CD4-positive, alpha-beta T cell (primary cell): ENCODE measurements around the gene ACSL5. TPM values are rescaled to one million over a fixed set of nuclear protein-coding genes. Genes with fewer than 3 reads are reported as not detected.

Experiments
- ATAC-seq: fragments of 200-7000 bp; cut with Tn5 transposase; one replicate; pipeline ENCODE4 v1.10.0; 2022; ENCODE audit warnings: mild to moderate bottlenecking; ENCODE audit not compliant: poor library complexity
- CTCF ChIA-PET: fragments of 350-600 bp; sonication (Branson Sonifier 250); formaldehyde crosslinking; loops from one replicate; lab custom pipeline; 2021; ENCODE audit warnings: antibody characterized with exemption, inconsistent platforms; lab: Charles Lee
- POLR2A ChIA-PET: fragments of 350-600 bp; sonication (Branson Sonifier 250); formaldehyde crosslinking; loops from one replicate; lab custom pipeline; 2021; ENCODE audit warnings: antibody characterized with exemption, inconsistent platforms; lab: Charles Lee
- DNase-seq, 14 experiments: peaks; one replicate each; pipeline ENCODE4 v3.0.0-alpha.2; 2013 to 2020; ENCODE audit warnings: mixed read lengths in 2 of 14
- H3K27ac ChIP-seq, 2 donors: one replicate each; pipeline versions ENCODE4 v1.5.1 to v1.7.0; 2013; ENCODE audit warnings: low read length in 2 of 2, low read depth in 1 of 2, mild to moderate bottlenecking in 1 of 2
- H3K27me3 ChIP-seq, 2 experiments: 1 replicate in 1 of 2; 2 replicates in 1 of 2; pipeline versions ENCODE4 v1.6.1 to v1.7.0; 2013; ENCODE audit warnings: low read length in 2 of 2, control low read depth in 1 of 2, mild to moderate bottlenecking in 1 of 2, moderate library complexity in 1 of 2; ENCODE audit not compliant: insufficient read depth in 2 of 2, control insufficient read depth in 1 of 2
- H3K36me3 ChIP-seq: one replicate; pipeline ENCODE4 v1.6.1; 2013; ENCODE audit warnings: low read length, control low read depth; ENCODE audit not compliant: insufficient read depth
- H3K4me1 ChIP-seq: one replicate; pipeline ENCODE4 v1.6.1; 2013; ENCODE audit warnings: low read length, control low read depth; ENCODE audit not compliant: insufficient read depth
- H3K4me3 ChIP-seq: one replicate; pipeline ENCODE4 v1.5.1; 2013; ENCODE audit warnings: mild to moderate bottlenecking, low read length, moderate library complexity
- H3K9me3 ChIP-seq, 2 experiments: 1 replicate in 1 of 2; 2 replicates in 1 of 2; pipeline versions ENCODE4 v1.6.1 to v1.7.0; 2013; ENCODE audit warnings: low read length in 2 of 2, mild to moderate bottlenecking in 2 of 2, control low read depth in 1 of 2, moderate library complexity in 1 of 2; ENCODE audit not compliant: control insufficient read depth in 1 of 2, insufficient read depth in 1 of 2
- H3K27ac Mint-ChIP-seq: one replicate; pipeline ENCODE4 v1.8.0; 2020; ENCODE audit warnings: mixed read lengths
- H3K27me3 Mint-ChIP-seq: one replicate; pipeline ENCODE4 v1.8.0; 2021; ENCODE audit warnings: mixed read lengths
- H3K36me3 Mint-ChIP-seq: one replicate; pipeline ENCODE4 v1.8.0; 2021; ENCODE audit warnings: low read depth, mixed read lengths
- H3K4me1 Mint-ChIP-seq: one replicate; pipeline ENCODE4 v1.8.0; 2021; ENCODE audit warnings: low read depth, mixed read lengths
- H3K4me3 Mint-ChIP-seq: one replicate; pipeline ENCODE4 v1.8.0; 2020; ENCODE audit warnings: mild to moderate bottlenecking, mixed read lengths
- H3K9me3 Mint-ChIP-seq: one replicate; pipeline ENCODE4 v1.8.0; 2020; ENCODE audit warnings: mixed read lengths
- intact Hi-C, 2 experiments: fragments of 100-400 bp; cut with DNase I in 1 of 2; cut with micrococcal nuclease in 1 of 2; formaldehyde crosslinking; loops; one replicate each; pipeline versions ENCODE4 v1.15.1 to v1.9.0; 2023 to 2025; cut with DNase I, micrococcal nuclease
- total RNA-seq, 174 experiments: library from RNA in 2 of 174; stranded (reverse) in 2 of 174; gene quantifications; one replicate each; pipeline ENCODE4 v1.2.3 and lab custom pipeline; 2021 to 2026
- TF ChIP-seq, protein P1 (sequence below): fragments of 200-600 bp; IDR thresholded peaks from one replicate; pipeline ENCODE4 v1.8.0; 2022; ENCODE audit warnings: antibody characterized with exemption, mild to moderate bottlenecking

Gene ACSL5
- total RNA-seq, 2 experiments from 2014 or later = 11.4 to 14.1 TPM

DNA sequence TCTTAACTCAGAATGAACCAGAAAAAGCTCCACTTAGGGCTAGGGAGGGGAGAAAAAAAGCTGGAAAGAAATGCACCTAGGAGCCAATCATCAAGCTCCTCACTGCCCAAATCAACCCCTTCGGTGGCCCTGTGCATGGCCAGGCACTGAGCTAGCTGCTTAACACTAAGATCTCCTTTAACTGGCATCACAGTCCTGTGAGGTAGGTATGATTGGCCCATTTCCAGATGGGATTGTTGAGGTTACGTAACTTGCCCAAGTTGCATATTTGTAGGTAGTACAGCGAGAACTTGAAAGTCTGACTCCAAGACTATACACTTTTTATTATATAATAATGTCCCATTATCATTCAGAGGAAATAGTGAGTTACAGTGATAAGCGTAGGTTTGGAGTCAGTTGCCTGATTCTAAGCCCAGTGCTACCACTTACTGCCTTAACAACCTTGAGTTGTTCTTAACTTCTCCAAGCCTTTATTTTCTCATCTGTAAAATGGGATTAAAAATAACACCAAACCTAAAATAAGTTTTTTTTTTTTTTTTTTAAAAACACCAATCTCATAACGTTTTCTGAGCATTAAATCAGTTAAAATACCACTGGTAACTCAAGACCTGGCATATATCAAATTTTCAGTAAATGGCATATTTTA is 37.2 kb upstream of the ACSL5 start:
- no peak overlapping the region for H3K27ac Mint-ChIP-seq
- ChIA-PET CTCF (interaction anchor here (0.8 kb wide), 1 partner anchor 8 kb away, joined by 3 read pairs; no protein-coding TSS in a partner anchor), POLR2A (no interaction called here)
- ATAC-seq = no peak
- H3K27me3 Mint-ChIP-seq = peaks cover 16% of the 10 kb centered on the region
- no peaks in the 10 kb centered on the region for H3K36me3 ChIP-seq
- H3K4me3 ChIP-seq = no peak overlapping the region
- no peak for DNase-seq
- H3K4me3 Mint-ChIP-seq = no peak overlapping the region
- TF ChIP-seq, protein P1, sequence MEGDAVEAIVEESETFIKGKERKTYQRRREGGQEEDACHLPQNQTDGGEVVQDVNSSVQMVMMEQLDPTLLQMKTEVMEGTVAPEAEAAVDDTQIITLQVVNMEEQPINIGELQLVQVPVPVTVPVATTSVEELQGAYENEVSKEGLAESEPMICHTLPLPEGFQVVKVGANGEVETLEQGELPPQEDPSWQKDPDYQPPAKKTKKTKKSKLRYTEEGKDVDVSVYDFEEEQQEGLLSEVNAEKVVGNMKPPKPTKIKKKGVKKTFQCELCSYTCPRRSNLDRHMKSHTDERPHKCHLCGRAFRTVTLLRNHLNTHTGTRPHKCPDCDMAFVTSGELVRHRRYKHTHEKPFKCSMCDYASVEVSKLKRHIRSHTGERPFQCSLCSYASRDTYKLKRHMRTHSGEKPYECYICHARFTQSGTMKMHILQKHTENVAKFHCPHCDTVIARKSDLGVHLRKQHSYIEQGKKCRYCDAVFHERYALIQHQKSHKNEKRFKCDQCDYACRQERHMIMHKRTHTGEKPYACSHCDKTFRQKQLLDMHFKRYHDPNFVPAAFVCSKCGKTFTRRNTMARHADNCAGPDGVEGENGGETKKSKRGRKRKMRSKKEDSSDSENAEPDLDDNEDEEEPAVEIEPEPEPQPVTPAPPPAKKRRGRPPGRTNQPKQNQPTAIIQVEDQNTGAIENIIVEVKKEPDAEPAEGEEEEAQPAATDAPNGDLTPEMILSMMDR = no peak
- H3K4me1 Mint-ChIP-seq = peaks cover 5% of the 10 kb centered on the region
- H3K4me1 ChIP-seq = no peaks in the 10 kb centered on the region
- H3K27ac ChIP-seq = no peak overlapping the region
- intact Hi-C loops = no loop called here
- no peaks in the 10 kb centered on the region for H3K9me3 Mint-ChIP-seq
- no peaks in the 10 kb centered on the region for H3K9me3 ChIP-seq
- no peaks in the 10 kb centered on the region for H3K36me3 Mint-ChIP-seq
- no peaks in the 10 kb centered on the region for H3K27me3 ChIP-seq

- no peak overlapping the region for H3K4me3 Mint-ChIP-seq
- H3K4me3 ChIP-seq = no peak overlapping the region
- ChIA-PET POLR2A (no interaction called here), CTCF (no interaction called here)
- H3K4me1 Mint-ChIP-seq = peaks cover 5% of the 10 kb centered on the region
- ATAC-seq = no peak
- H3K27me3 ChIP-seq = no peaks in the 10 kb centered on the region
- H3K27me3 Mint-ChIP-seq = peaks cover 10% of the 10 kb centered on the region
- DNase-seq = no peak
- intact Hi-C loops = no loop called here
- no peaks in the 10 kb centered on the region for H3K4me1 ChIP-seq
- no peaks in the 10 kb centered on the region for H3K9me3 ChIP-seq
- H3K9me3 Mint-ChIP-seq = no peaks in the 10 kb centered on the region
- TF ChIP-seq, protein P1 = no peak
- H3K36me3 ChIP-seq = no peaks in the 10 kb centered on the region
- no peaks in the 10 kb centered on the region for H3K36me3 Mint-ChIP-seq
- no peak overlapping the region for H3K27ac ChIP-seq
- no peak overlapping the region for H3K27ac Mint-ChIP-seq
These were observed 35.0 kb upstream of the ACSL5 start for GRCh38 chr10:112338957-112339356.

- intact Hi-C loops = no loop called here
- DNase-seq = no peak
- H3K36me3 Mint-ChIP-seq = no peaks in the 10 kb centered on the region
- no peaks in the 10 kb centered on the region for H3K9me3 Mint-ChIP-seq
- H3K9me3 ChIP-seq = no peaks in the 10 kb centered on the region
- no peak overlapping the region for H3K27ac ChIP-seq
- no peak overlapping the region for H3K27ac Mint-ChIP-seq
- no peaks in the 10 kb centered on the region for H3K27me3 ChIP-seq
- H3K4me3 Mint-ChIP-seq = no peak overlapping the region
- ChIA-PET CTCF (no interaction called here), POLR2A (no interaction called here)
- H3K36me3 ChIP-seq = no peaks in the 10 kb centered on the region
- ATAC-seq = no peak
- H3K27me3 Mint-ChIP-seq = peaks cover 10% of the 10 kb centered on the region
- TF ChIP-seq, protein P1 = no peak
- no peak overlapping the region for H3K4me3 ChIP-seq
- H3K4me1 Mint-ChIP-seq = peaks cover 4% of the 10 kb centered on the region
- H3K4me1 ChIP-seq = no peaks in the 10 kb centered on the region
These were observed 33.3 kb upstream of the ACSL5 start for GRCh38 chr10:112340601-112341000.
